AG09309 (cell line): Measurements from ENCODE around the gene ZNF513.

Experiments used
- DNase-seq: peaks from one replicate; pipeline ENCODE4 v3.0.0-alpha.2; 2010; ENCODE audit warnings: low read depth
- H3K4me3 ChIP-seq: 2 replicates; pipeline ENCODE4 v1.5.1; 2011; ENCODE audit warnings: mild to moderate bottlenecking, low read depth, low read length, moderate library complexity; ENCODE audit not compliant: control insufficient read depth
- CTCF ChIP-seq: IDR thresholded peaks from 2 replicates; pipeline ENCODE4 v1.5.1; 2011; ENCODE audit warnings: mild to moderate bottlenecking, low read depth, low read length, inconsistent platforms; ENCODE audit not compliant: insufficient read depth, control insufficient read depth; ENCODE audit errors: missing control alignments

ZNF513 gene

GRCh38 chr2:27369471-27370025 is 11.0 kb downstream of the ZNF513 start:
- no peak for DNase-seq
- H3K4me3 ChIP-seq, result peak overlapping the region; percentile 67
- TF ChIP-seq CTCF, result no peak

- DNase-seq, result no peak
- H3K4me3 ChIP-seq, result no peak overlapping the region
- TF ChIP-seq CTCF, result no peak
Observed at GRCh38 chr2:27363933-27364332, 16.6 kb downstream of the ZNF513 start.

DNA sequence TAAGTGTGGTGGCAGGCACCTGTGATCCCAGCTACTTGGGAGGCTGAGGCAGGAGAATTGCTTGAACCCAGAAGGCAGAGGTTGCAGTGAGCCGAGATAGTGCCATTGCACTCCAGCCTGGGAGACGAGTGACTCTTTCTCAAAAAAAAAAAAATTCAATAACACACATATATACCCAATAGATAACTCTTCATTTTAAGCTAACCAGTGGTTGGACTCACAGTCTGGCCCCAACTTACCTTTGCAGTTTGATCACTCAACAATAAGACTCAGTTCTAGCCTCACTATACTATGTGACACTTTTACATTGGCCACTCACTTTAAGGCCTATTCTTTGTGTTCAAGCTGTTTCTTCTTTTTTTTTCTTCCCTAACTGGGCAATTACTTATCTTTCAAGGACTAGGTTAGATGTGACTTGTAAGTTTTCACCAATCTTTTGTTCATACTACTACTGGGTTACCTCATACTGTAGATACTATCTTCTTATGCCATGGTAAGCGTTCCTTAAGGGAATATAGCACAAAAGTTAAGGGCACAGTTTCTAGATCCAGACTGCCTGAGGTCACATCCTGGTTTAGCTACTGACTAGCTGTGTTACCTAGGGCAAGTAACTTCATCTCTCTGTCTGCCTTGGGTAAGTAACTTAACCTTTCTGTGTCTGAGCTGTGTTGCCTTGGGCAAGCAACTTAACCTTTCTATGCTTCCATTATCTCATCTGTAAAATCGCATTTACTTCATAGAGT is 17.7 kb downstream of the ZNF513 start:
- no peak overlapping the region for H3K4me3 ChIP-seq
- TF ChIP-seq CTCF, result no peak
- DNase-seq, result no peak

- peak; percentile 83 for DNase-seq
- H3K4me3 ChIP-seq, result peak within 1 kb of the TSS; percentile 98
- TF ChIP-seq CTCF, result no peak
Observed at GRCh38 chr2:27356382-27357181, 24.0 kb downstream of the ZNF513 start, which contains the start of gene GTF3C2. TSS of gene GTF3C2 (minus strand) at chr2:27356764. CDS start at chr2:27343554, 13,210 bp downstream.

- TF ChIP-seq CTCF, result no peak
- peak overlapping the region; percentile 98 for H3K4me3 ChIP-seq
- DNase-seq, result no peak
Observed at GRCh38 chr2:27356056-27356381, 24.5 kb downstream of the ZNF513 start.

GRCh38 chr2:27354597-27354927 is 26.0 kb downstream of the ZNF513 start:
- no peak for TF ChIP-seq CTCF
- DNase-seq, result no peak
- no peak overlapping the region for H3K4me3 ChIP-seq
